Endometrial microvascular endothelial cells (primary cell): ENCODE data around the gene MEDAG. TPM values are rescaled to one million over a fixed set of nuclear protein-coding genes. Genes with fewer than 3 reads are reported as not detected.

Experiments used
- in situ Hi-C: cut with HindIII; loops from 2 replicates; pipeline ENCODE4 v1.10.0; 2017; ENCODE audit warnings: low sequenced_read_pairs, low pct_unique_long_range_greater_than_20kb; ENCODE audit errors: inconsistent ontology term
- total RNA-seq: library from RNA; depleted of rRNA; stranded (reverse); fragments of >200 nt; gene quantifications from one replicate; pipeline ENCODE4 v1.2.3, GENCODE V29; 2015; ENCODE audit errors: inconsistent ontology term

The MEDAG gene
- total RNA-seq, 1 donor from 2014 or later = 2.5 TPM

DNA sequence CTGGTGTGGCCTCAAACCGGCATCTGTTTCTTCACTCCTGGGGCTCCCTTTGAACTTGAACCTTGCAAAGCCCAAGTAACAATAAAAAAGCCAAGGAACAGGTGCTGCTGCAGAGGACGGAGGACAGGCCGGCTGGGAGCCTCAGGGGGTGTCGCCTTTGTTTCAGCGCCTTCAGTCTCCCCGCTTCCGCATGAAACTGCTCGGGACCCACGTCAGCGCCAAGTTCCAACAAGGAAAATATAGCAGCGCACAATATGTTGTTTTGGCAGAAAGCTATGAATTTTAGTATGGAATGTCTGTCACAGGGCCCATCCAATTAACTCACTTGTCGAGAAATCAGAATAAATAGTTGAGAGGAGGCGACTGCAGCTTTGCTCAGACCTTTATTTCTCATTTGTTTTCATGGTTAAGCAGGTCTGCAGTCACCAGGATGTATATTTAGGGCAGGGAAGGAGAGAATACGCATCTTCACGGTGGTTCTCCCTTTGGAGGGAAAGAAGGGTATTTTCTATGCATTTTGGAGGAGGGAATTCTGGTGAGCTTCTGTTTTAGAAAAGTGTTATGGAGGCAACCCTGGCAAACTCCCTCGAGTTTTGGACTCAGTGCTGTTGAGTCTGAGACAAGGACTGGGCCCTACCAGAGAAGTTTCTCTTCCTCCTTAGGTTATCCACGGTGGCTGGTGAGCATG, 34.3 kb upstream of the MEDAG start:
- in situ Hi-C loops = no loop called here

DNA sequence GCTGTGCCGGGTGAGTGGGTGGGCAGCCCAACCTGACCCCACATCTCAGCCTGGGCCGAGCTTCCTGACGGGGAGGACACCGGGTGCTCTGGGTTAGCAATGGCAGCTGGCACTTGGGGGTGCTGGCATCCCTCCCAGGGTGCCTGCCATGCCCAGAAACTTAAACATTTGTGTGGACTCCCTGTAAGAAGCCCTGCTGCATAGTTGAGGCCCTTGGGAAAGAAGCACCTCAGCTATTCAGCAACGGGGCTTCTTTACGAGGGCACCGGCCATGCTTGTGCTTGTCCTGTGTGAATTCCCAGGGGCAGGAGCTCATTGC, 33.8 kb upstream of the MEDAG start:
- in situ Hi-C loops = no loop called here

DNA sequence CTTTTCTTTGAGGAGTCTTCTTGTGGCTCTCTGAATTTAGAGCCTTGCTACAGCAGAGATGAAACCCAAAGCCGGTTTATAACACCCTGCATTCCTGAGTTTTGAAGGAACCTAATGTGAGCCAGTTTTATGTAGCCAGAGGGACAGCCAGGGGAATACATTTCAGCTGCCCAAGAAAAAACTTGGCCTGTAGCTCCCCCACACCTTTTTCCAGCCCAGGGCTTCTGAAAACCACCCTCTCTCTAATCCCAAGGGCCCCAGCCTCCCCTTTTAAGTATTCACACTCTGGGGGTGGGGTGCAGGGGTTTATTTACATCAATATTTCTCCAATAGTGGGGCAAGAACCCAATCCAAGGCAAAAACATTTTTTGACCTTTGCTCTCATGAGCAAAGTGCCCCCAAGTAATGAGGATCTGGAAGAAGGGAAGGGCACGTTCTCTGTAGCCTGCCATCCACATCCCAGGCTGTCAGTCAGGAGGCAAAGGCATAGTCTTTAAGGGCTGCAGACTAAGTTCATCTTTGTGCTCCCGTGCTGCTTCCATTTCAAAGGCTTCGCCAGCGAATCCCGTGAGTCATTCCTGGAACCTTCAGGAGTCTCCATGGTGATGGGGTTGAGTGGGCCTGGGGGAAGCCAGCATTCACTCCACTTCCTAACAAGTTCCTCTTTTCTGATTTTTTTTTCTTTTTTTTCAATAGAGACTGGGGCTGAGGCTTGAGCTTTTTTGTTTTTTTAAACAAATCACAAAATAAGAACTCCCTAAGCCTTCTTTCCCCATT, 33.2 kb upstream of the MEDAG start:
- in situ Hi-C loops = no loop called here

DNA sequence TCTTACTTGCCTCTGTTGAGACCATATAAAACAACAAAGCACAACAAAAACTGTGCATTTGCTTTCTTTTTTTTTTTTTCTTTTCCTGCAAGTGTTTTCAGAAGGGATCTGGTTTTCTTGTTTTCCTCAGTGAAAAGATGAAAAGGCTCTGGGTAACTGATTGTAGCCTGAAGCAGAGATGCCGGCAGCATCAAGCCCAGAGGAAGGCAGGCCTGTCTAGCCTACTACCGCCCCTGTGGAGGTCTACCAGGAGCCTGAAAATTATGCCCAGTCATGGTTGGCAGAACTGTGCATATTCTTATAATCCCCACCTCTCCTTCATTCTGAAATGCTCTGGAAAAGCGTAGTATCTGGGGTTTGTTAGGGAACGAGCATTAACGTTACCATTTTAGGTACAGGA, 32.6 kb upstream of the MEDAG start:
- in situ Hi-C loops = no loop called here

- in situ Hi-C loops = no loop called here
Observed at GRCh38 chr13:30874111-30874510, 32.0 kb upstream of the MEDAG start.

GRCh38 chr13:30874561-30874960, 31.5 kb upstream of the MEDAG start:
- in situ Hi-C loops = no loop called here

DNA sequence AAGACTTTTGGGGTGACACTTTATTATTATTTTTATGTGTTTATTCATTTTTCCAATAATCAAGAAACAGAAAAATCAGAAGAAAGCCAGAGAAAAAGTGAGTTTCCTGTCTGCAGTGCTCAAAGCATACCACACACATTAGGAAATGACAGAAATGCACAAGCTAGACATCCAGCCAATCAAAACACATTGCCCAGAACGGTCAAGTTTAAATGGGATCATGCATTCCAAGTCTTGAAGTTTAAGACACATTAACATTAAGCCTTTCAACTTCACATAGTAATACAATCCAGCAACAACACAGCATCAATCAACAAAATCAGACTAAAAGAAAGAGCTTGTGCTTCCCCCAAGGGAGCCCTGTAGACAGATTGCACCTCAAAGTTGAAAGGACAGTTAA, 28.7 kb upstream of the MEDAG start:
- in situ Hi-C loops = no loop called here

GRCh38 chr13:30880151-30880855, 25.8 kb upstream of the MEDAG start:
- in situ Hi-C loops = no loop called here

DNA sequence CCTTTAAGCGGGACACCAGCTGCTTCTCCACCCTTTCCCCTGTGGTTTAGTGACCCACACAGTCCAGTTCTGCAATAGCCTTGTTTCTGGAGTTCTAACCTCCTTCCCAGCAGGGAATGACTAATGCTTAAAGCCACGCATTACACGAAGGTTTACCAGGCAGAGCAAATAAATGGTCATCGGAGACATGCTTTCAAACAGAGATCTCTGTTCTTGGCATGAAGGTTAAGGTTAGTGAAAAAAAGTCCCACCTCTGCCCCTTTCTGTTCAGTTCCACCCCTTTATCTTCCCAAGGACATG, 25.3 kb upstream of the MEDAG start:
- in situ Hi-C loops = no loop called here

DNA sequence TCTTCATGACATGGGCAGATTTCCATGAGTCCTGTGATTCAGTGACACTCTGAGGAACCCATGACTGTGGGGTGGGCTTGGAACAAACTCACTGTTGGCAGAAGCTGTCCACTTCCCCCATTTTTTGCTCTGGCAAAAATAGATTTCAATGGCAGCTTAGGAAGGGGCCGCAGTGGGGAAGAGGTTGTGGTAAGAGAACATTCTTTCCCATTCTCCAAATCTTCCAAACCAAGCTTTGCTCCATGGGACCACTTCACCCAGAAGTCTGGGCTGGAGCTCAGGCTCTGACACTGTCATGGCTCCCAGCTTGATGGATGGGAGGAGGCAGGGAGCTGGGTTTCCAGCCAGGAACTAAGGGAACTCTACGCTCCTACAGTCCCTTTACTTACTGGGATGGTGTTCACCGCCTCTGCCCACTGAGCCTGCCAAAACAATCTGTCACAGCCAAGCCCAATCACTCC, 24.9 kb upstream of the MEDAG start:
- in situ Hi-C loops = no loop called here

DNA sequence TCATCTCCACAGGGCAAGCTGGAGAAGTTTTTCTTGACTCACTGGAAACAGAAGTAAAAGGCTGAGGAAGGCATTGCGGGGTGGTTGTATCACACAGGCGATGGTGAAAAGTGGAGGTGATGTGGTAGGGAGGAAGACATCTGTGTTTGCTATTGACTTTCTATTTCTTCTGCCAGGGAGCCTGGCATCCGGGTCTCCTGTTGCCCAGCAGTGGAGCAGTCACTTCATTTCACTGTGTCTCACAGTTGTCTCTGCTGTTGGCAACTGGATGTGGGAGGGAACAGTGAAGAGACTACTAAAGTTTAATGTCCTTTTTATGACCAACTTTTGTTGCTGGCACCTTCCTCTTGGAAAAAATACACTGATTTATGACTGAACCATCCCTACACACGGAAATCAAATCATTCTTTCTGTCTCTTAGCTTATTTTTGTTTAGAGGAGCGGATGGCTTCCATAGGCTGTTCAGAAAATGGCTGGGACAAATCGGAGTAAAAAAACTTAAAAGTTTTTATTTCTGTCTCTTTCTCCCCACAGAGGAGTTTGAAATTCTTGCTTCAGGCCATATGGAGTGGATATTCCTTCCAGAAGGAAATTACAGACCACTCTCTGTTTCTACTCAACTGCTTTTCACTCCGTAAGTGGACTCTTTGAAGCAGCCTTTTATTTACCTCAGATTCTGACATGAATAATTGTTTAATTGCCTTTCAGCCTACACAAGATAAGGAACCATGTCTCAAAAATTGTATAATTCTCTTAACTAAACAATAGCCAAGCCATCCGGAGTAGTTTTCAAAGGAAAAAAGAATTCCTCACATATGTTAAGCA, 23.8 kb upstream of the MEDAG start:
- in situ Hi-C loops = no loop called here

DNA sequence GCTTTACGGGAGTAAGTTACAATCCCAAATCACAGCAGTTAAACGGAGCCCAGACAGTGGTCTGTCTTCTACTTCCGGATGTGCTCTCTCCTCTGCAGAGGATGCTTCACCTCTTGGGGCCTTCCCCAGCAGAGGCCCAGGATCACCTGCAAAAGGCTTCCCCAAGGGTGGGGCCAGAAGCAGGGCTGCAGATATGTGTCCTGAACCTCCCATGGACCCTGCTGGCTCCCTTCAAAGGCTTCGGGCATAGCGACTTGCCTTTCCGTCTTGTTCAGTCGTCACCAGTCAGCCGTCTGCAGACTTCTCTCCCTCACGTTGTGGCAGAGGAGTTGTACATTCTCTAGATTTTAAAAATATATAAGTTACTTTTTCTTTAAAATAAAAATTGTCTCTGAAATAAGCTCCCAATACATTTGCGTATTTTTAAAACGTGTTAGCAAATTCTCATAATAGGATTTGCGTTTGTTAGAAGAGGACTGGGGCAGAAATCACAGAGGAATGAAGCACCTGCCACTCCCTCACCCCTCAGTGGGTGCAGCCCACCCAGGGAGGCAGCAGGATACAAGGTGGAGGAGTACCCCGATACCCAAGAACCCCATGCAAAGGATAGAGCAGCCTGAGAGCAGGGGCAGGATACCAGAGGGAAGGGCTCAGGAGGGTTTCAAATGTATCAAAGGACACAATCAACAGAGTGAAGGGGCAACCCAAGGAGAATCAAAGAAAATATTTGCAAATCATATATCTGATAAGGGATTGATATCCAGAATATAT, 22.9 kb upstream of the MEDAG start:
- in situ Hi-C loops = no loop called here

- in situ Hi-C loops = no loop called here
Observed at GRCh38 chr13:30884543-30884942, 21.5 kb upstream of the MEDAG start.

DNA sequence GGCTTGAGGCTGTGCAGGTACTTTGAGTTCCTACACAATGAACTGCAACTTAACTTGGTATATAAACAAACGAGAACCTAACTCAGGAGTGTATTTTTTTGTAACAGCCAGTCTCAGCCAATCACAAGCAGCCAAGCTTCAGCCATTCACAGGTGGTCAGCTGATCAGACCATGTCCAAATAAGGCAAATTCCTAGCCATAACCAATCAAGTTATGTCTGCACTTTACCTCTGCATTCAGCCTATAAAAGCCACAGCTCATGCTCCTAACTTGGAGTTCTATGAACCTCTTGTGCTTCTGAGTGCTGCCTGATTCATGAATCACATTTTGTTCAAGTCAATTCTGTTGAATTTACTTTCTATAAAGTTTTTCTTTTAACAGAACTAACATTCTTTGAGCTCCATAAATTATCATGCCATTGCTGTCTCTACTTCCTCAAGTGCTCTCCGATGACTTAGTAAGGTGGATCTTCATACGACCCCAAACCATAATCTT, 16.8 kb upstream of the MEDAG start:
- in situ Hi-C loops = no loop called here

DNA sequence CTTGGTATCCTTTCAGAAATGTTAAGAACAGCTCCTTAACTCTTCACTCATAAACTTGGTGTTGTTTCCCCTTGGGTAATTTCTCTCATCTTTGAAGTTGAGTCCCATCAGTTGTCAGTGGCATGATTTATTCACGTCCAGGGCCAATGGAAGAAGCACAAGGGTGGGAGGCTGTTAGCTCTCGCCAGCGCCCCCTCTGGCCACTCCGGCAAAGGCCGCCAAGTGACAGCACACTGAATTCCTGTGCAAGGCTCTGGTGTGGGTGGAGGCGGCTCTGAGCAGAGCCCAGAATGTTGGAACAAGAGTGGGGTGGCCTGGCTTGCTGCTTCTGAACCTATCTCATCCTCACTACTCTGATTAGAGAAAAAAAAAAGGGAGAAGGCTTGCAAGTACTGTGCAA, 13.1 kb upstream of the MEDAG start:
- in situ Hi-C loops = no loop called here

DNA sequence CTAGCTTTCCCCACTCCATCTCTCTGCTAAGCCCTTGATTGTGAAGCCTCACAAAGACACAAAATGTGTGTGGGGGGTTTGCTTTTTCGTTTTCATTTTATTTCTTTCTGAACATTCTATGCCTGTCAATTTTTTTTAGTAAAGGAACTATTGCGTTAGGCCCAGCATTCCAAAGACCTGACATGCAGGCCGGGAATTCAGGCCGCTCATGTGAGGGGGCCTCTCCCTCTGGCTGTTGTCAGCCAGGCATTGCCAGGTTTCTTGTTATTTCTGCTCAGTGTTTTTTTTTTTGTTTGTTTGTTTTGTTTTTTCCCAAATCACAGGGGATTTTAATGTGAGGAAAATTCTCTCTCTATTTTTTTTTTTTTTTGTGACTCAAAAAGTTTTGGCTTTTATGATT, 10.3 kb upstream of the MEDAG start:
- in situ Hi-C loops = no loop called here

DNA sequence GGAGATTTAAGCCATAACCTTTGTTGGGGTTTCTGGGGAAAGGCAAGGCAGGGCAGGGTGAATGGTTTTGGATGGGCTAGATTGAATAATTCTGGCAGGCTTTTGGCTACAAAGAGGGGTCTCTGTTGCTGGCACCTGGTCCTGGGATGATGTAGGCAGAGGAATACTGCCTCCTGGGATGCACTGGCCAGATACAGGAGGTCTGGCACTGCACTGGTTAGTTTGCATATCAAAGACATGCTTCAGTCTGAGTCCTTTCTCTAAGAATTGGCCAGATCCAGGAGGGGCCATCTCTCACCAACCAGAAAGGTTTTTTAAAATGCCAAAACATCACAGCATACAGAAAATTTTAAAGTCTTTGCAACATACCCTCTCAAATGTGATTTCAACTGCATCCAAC, 8.0 kb upstream of the MEDAG start:
- in situ Hi-C loops = no loop called here

- in situ Hi-C loops = no loop called here
Observed at GRCh38 chr13:30898678-30899241, 7.3 kb upstream of the MEDAG start.
